Epithelial cell of proximal tubule (primary cell): ENCODE data around the gene USP32. TPM values are rescaled to one million over a fixed set of nuclear protein-coding genes. Genes with fewer than 3 reads are reported as not detected.

Source experiments
- DNase-seq: peaks from one replicate; pipeline ENCODE4 v3.0.0-alpha.2; 2011; ENCODE audit warnings: low read depth
- H3K4me3 ChIP-seq: 2 replicates; pipeline ENCODE4 v1.5.1; 2011; ENCODE audit warnings: low read depth, mild to moderate bottlenecking, low read length
- CTCF ChIP-seq: conservative IDR thresholded peaks from 2 replicates; pipeline ENCODE4 v1.5.1; 2012; ENCODE audit warnings: low read depth, mild to moderate bottlenecking, low read length
- total RNA-seq: library from RNA; depleted of rRNA; stranded (reverse); fragments of >200 nt; gene quantifications from 2 replicates; pipeline ENCODE4 v1.2.3, GENCODE V29; 2015

USP32 gene
- total RNA-seq, 1 donor from 2014 or later, result 18.7 TPM

- no peak overlapping the region for H3K4me3 ChIP-seq
- no peak for DNase-seq
- TF ChIP-seq CTCF, result no peak
These were observed 223.3 kb downstream of the USP32 start for GRCh38 chr17:60168654-60169053.

- DNase-seq, result no peak
- no peak overlapping the region for H3K4me3 ChIP-seq
- TF ChIP-seq CTCF, result no peak
These were observed 224.7 kb downstream of the USP32 start for GRCh38 chr17:60167065-60167741.

- DNase-seq, result no peak
- no peak overlapping the region for H3K4me3 ChIP-seq
- no peak for TF ChIP-seq CTCF
These were observed 226.0 kb downstream of the USP32 start for GRCh38 chr17:60165971-60166370.

- DNase-seq, result no peak
- H3K4me3 ChIP-seq, result no peak overlapping the region
- TF ChIP-seq CTCF, result no peak
These were observed 226.7 kb downstream of the USP32 start for GRCh38 chr17:60165223-60165622.

- TF ChIP-seq CTCF, result no peak
- DNase-seq, result no peak
- no peak overlapping the region for H3K4me3 ChIP-seq
These were observed 227.2 kb downstream of the USP32 start for GRCh38 chr17:60164697-60165096.

GRCh38 chr17:60164164-60164563 lies 227.8 kb downstream of the USP32 start:
- H3K4me3 ChIP-seq, result no peak overlapping the region
- no peak for TF ChIP-seq CTCF
- DNase-seq, result no peak

- H3K4me3 ChIP-seq, result no peak overlapping the region
- no peak for DNase-seq
- no peak for TF ChIP-seq CTCF
These were observed 228.7 kb downstream of the USP32 start for GRCh38 chr17:60163108-60163784.
